Caco-2 (cell line): Measurements from ENCODE around the gene SMIM33. TPM values are rescaled to one million over a fixed set of nuclear protein-coding genes. Genes with fewer than 3 reads are reported as not detected.
"Not testable (repeated sequence)": the region's sequence is repeated elsewhere in the genome, so short reads cannot be mapped to it uniquely, and the experiment has no call there.

ENCODE experiments used
- BruUV-seq: library from RNA; stranded (reverse); fragments of 400-500 nt; replicated peaks from 2 replicates; lab custom pipeline; 2021; lab: Mats Ljungman, UMichigan
- CTCF ChIA-PET: fragments of 300-600 bp; sonication (Branson Sonifier 250); formaldehyde crosslinking; loops from one replicate; lab custom pipeline; 2022; ENCODE audit warnings: antibody characterized with exemption; lab: Charles Lee
- POLR2A ChIA-PET: fragments of 300-600 bp; sonication (Branson Sonifier 250); formaldehyde crosslinking; loops from one replicate; lab custom pipeline; 2022; ENCODE audit warnings: antibody characterized with exemption; lab: Charles Lee
- DNase-seq, 2 experiments: peaks; one replicate each; pipeline versions ENCODE4 v3.0.0 to v3.0.0-alpha.2; 2020 to 2022
- H3K27me3 ChIP-seq: replicated peaks from 2 replicates; pipeline ENCODE4 v1.6.0; 2011; ENCODE audit warnings: low read length; ENCODE audit not compliant: control insufficient read depth, insufficient read depth
- H3K36me3 ChIP-seq: 2 replicates; pipeline ENCODE4 v1.5.1; 2011; ENCODE audit warnings: low read length; ENCODE audit not compliant: control insufficient read depth, insufficient read depth
- H3K4me1 ChIP-seq: fragments of 250-450 bp; sonication (Bioruptor Pico); 2 replicates; pipeline ENCODE4 v1.5.1; 2020; ENCODE audit warnings: mild to moderate bottlenecking
- H3K4me3 ChIP-seq: 2 replicates; pipeline ENCODE4 v1.5.1; 2011; ENCODE audit warnings: low read depth, mild to moderate bottlenecking, control low read depth, low read length
- H3K9me3 ChIP-seq: fragments of 250-450 bp; sonication (Bioruptor Pico); 2 replicates; pipeline ENCODE4 v1.5.1; 2020; ENCODE audit warnings: mild to moderate bottlenecking, moderate library complexity
- H3K27ac Mint-ChIP-seq: one replicate; pipeline ENCODE4 v1.8.0; 2022; ENCODE audit warnings: mixed read lengths; ENCODE audit not compliant: unreplicated experiment
- H3K27me3 Mint-ChIP-seq: one replicate; pipeline ENCODE4 v1.8.0; 2022; ENCODE audit warnings: mixed read lengths; ENCODE audit not compliant: insufficient read depth, unreplicated experiment
- H3K36me3 Mint-ChIP-seq: one replicate; pipeline ENCODE4 v1.8.0; 2022; ENCODE audit warnings: mild to moderate bottlenecking, mixed read lengths; ENCODE audit not compliant: insufficient read depth, unreplicated experiment
- H3K4me1 Mint-ChIP-seq: one replicate; pipeline ENCODE4 v1.8.0; 2022; ENCODE audit warnings: low read depth, mixed read lengths; ENCODE audit not compliant: unreplicated experiment
- H3K4me3 Mint-ChIP-seq: one replicate; pipeline ENCODE4 v1.8.0; 2022; ENCODE audit warnings: mild to moderate bottlenecking, moderate library complexity, mixed read lengths; ENCODE audit not compliant: unreplicated experiment
- H3K9me3 Mint-ChIP-seq: one replicate; pipeline ENCODE4 v1.8.0; 2022; ENCODE audit warnings: mixed read lengths; ENCODE audit not compliant: unreplicated experiment
- intact Hi-C: fragments of 100-400 bp; cut with micrococcal nuclease; formaldehyde crosslinking; loops from one replicate; pipeline ENCODE4 v1.10.0; 2022; ENCODE audit not compliant: unreplicated experiment
- total RNA-seq: library from RNA; stranded (reverse); gene quantifications from 2 replicates; pipeline ENCODE4 v1.2.3, GENCODE V29; 2022
- TF ChIP-seq, protein P1 (sequence below), 2 experiments: fragments of 200-600 bp in 1 of 2; IDR thresholded peaks; 1 replicate in 1 of 2; 2 replicates in 1 of 2; pipeline versions ENCODE4 v1.5.1 to v1.8.0; 2011 to 2022; ENCODE audit warnings: antibody characterized with exemption in 1 of 2, control low read depth in 1 of 2, inconsistent platforms in 1 of 2, low read depth in 1 of 2, low read length in 1 of 2, mild to moderate bottlenecking in 1 of 2, moderate library complexity in 1 of 2; ENCODE audit not compliant: insufficient read depth in 1 of 2, severe bottlenecking in 1 of 2, unreplicated experiment in 1 of 2

Gene SMIM33
- total RNA-seq, 1 experiment from 2014 or later, result not detected

DNA sequence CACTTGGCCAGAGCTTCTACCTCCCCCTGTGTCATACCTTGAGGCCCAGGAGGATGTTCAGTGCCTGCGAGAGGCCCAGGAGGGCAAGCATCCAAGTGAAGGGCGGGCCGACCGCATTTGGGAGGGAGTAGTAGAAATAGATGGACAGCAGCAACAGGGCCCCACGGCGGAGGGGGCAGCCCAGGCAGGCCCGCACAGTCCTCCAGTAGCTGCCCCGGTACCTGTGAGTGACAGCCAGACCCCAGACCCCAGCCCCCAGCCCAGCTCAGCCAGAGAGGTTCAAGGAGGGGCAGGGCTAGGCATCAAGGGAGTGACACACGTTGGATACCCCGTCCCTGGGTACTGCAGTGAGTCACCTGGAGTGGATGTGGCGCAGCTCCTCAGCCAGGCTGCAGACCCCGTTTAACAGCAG, 10.3 kb downstream of the SMIM33 start:
- Histone ChIP-seq H3K27me3 (no peaks in the 10 kb centered on the region), H3K9me3 (no peaks in the 10 kb centered on the region), H3K4me3 (no peak overlapping the region), H3K36me3 (no peaks in the 10 kb centered on the region), H3K4me1 (peaks cover 6% of the 10 kb centered on the region; the same call in 1 of the 2 replicates)
- BruUV-seq, result no TSS peak
- ChIA-PET CTCF (no interaction called here), POLR2A (no interaction called here)
- Mint-ChIP-seq H3K36me3 (no peaks in the 10 kb centered on the region), H3K27me3 (no peaks in the 10 kb centered on the region), H3K4me3 (no peak overlapping the region), H3K4me1 (no peaks in the 10 kb centered on the region), H3K27ac (no peak overlapping the region), H3K9me3 (no peaks in the 10 kb centered on the region)
- no peak for DNase-seq
- intact Hi-C loops, result no loop called here
- TF ChIP-seq, protein P1, sequence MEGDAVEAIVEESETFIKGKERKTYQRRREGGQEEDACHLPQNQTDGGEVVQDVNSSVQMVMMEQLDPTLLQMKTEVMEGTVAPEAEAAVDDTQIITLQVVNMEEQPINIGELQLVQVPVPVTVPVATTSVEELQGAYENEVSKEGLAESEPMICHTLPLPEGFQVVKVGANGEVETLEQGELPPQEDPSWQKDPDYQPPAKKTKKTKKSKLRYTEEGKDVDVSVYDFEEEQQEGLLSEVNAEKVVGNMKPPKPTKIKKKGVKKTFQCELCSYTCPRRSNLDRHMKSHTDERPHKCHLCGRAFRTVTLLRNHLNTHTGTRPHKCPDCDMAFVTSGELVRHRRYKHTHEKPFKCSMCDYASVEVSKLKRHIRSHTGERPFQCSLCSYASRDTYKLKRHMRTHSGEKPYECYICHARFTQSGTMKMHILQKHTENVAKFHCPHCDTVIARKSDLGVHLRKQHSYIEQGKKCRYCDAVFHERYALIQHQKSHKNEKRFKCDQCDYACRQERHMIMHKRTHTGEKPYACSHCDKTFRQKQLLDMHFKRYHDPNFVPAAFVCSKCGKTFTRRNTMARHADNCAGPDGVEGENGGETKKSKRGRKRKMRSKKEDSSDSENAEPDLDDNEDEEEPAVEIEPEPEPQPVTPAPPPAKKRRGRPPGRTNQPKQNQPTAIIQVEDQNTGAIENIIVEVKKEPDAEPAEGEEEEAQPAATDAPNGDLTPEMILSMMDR (IDR thresholded peaks at IDR 0.05; ENCODE audit: insufficient read depth in 1 of 2, low read depth in 1 of 2, low read length in 1 of 2, severe bottlenecking in 1 of 2, unreplicated experiment in 1 of 2), result no peak

DNA sequence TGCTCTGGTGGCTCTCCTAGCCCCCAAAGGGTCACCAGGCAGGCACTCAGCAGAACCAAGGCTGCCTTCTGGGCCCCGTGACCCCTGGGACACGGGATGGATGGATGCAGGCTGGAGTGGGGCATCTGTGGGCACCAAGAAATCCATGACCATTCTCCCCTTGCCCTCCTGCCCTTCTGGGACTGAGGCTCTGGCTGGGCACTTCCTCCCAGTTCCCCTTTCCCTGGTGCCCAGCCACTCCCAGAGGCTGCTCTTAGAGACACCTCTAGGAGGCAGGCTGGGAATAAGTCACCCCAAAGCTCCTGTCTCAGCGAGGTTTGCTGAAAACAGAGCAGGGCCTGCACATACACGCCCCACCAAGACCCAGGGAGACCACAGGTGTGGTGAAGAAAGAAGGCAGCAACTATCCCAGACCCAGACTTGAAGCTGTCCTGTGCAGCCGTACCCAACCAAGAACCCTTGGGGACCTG, 10.8 kb downstream of the SMIM33 start:
- H3K4me3 Mint-ChIP-seq, result no peak overlapping the region
- Histone ChIP-seq H3K4me3 (no peak overlapping the region), H3K9me3 (no peaks in the 10 kb centered on the region), H3K4me1 (peaks cover 6% of the 10 kb centered on the region; the same call in 1 of the 2 replicates), H3K27me3 (no peaks in the 10 kb centered on the region), H3K36me3 (no peaks in the 10 kb centered on the region)
- BruUV-seq, result no TSS peak
- intact Hi-C loops, result no loop called here
- no peaks in the 10 kb centered on the region for H3K4me1 Mint-ChIP-seq
- H3K27ac Mint-ChIP-seq, result no peak overlapping the region
- TF ChIP-seq, protein P1 (IDR thresholded peaks at IDR 0.05; ENCODE audit: insufficient read depth in 1 of 2, low read depth in 1 of 2, low read length in 1 of 2, severe bottlenecking in 1 of 2, unreplicated experiment in 1 of 2), result no peak
- no peak for DNase-seq
- no peaks in the 10 kb centered on the region for H3K36me3 Mint-ChIP-seq
- H3K27me3 Mint-ChIP-seq, result no peaks in the 10 kb centered on the region
- H3K9me3 Mint-ChIP-seq, result no peaks in the 10 kb centered on the region
- ChIA-PET POLR2A (no interaction called here), CTCF (no interaction called here)

DNA sequence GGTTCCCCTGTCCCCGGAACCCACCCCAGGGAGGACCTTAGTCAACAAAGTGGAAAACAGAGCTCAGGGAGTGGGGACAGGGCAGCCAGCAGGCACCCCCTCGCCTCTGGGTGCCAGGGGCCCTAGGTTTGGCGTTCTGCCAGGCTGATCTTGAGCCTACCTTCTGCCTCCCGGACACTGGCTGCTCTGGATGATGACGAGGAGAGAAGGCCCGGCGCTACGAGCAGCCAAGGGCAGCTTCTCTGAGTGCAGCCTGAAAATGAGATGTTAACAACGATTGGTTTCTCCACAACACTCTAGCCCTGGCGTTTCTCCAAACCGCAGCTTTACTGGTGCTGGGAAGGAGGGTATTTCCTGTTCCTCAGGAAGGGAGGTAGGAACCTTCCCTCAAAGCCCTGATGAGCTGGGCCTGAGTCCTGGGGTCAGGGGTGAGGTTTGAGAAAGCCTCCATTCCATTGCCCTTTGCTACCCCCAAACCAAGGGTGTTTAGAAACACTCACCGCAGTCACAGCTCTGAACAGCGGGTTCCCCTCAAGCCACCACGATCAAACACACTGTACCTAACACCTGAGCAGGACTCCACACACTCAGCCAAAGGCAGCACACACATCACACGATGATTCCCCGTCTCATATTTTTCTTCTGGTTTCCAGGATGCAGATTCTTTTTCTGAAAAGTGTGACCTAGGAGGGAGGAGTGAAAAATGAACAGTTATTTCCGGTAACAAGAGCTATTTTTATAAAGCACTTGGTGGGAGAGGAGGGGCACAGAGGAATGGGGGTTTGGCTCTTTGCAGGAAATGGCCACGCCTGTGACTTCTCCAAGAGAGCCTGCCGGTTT, 11.5 kb downstream of the SMIM33 start, which contains the start of gene STING1:
TSS of gene STING1 (minus strand) at position 709 of the 840 bp plus-strand sequence. CDS start 1,054 bp downstream, outside the sequence.
- H3K27me3 ChIP-seq, result no peaks in the 10 kb centered on the region
- TF ChIP-seq, protein P1 (IDR thresholded peaks at IDR 0.05; ENCODE audit: insufficient read depth in 1 of 2, low read depth in 1 of 2, low read length in 1 of 2, severe bottlenecking in 1 of 2, unreplicated experiment in 1 of 2), result no peak
- no peaks in the 10 kb centered on the region for H3K36me3 ChIP-seq
- Mint-ChIP-seq H3K9me3 (no peaks in the 10 kb centered on the region), H3K27me3 (no peaks in the 10 kb centered on the region), H3K4me1 (no peaks in the 10 kb centered on the region), H3K27ac (no peak within 1 kb of the TSS), H3K36me3 (no peaks in the 10 kb centered on the region), H3K4me3 (no peak within 1 kb of the TSS)
- BruUV-seq, result no TSS peak
- no peak within 1 kb of the TSS for H3K4me3 ChIP-seq
- H3K9me3 ChIP-seq, result no peaks in the 10 kb centered on the region
- POLR2A ChIA-PET, result interaction anchor here (0.6 kb wide), 1 partner anchor 140 kb away, joined by 5 read pairs; no protein-coding TSS in a partner anchor
- CTCF ChIA-PET, result no interaction called here
- H3K4me1 ChIP-seq, result peaks cover 6% of the 10 kb centered on the region; the same call in 1 of the 2 replicates
- no peak for DNase-seq
- intact Hi-C loops, result no loop called here

DNA sequence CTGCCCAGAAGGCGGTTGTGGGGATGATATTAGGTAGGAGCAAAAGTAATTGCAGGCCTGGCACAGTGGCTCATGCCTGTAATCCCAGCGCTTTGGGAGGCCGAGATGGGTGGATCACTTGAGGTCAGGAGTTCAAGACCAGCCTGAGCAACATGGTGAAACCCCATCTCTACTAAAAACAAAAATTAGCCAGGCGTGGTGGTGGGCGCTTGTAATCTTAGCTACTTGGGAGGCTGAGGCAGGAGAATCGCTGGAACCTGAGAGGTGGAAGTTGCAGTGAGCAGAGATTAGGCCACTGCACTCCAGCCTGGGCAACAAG, 12.0 kb downstream of the SMIM33 start:
- H3K27me3 Mint-ChIP-seq, BruUV-seq, H3K27me3 ChIP-seq, H3K4me1 ChIP-seq, H3K9me3 ChIP-seq, H3K4me3 ChIP-seq, H3K4me3 Mint-ChIP-seq, POLR2A ChIA-PET, H3K36me3 Mint-ChIP-seq, H3K36me3 ChIP-seq, H3K27ac Mint-ChIP-seq, H3K9me3 Mint-ChIP-seq, intact Hi-C loops, DNase-seq, CTCF ChIA-PET, H3K4me1 Mint-ChIP-seq: not testable (repeated sequence)
